H7 (cell line): ENCODE results near the gene MAP1S. TPM values are rescaled to one million over a fixed set of nuclear protein-coding genes. Genes with fewer than 3 reads are reported as not detected.
A peak's percentile ranks its signal among the peaks of the same experiment; 100 is the strongest.

Source experiments
- DNase-seq: peaks from one replicate; pipeline ENCODE4 v3.0.0; 2012
- H3K27me3 ChIP-seq: 2 replicates; pipeline ENCODE4 v1.6.0; 2011; ENCODE audit warnings: mild to moderate bottlenecking, low read length; ENCODE audit not compliant: control insufficient read depth, insufficient read depth
- H3K36me3 ChIP-seq: replicated peaks from 2 replicates; pipeline ENCODE4 v1.5.1; 2011; ENCODE audit warnings: low read length; ENCODE audit not compliant: control insufficient read depth, insufficient read depth
- H3K4me3 ChIP-seq: 2 replicates; pipeline ENCODE4 v1.5.1; 2011; ENCODE audit warnings: low read depth, mild to moderate bottlenecking, control low read depth, low read length, moderate library complexity; ENCODE audit not compliant: insufficient read depth
- total RNA-seq: library from RNA; depleted of rRNA; stranded (reverse); fragments of >200 nt; shearing (Covaris generic); gene quantifications from 2 replicates; pipeline ENCODE4 v1.2.3, GENCODE V29; 2014

MAP1S gene
- total RNA-seq, 1 experiment from 2014 or later = 28.0 TPM

DNA sequence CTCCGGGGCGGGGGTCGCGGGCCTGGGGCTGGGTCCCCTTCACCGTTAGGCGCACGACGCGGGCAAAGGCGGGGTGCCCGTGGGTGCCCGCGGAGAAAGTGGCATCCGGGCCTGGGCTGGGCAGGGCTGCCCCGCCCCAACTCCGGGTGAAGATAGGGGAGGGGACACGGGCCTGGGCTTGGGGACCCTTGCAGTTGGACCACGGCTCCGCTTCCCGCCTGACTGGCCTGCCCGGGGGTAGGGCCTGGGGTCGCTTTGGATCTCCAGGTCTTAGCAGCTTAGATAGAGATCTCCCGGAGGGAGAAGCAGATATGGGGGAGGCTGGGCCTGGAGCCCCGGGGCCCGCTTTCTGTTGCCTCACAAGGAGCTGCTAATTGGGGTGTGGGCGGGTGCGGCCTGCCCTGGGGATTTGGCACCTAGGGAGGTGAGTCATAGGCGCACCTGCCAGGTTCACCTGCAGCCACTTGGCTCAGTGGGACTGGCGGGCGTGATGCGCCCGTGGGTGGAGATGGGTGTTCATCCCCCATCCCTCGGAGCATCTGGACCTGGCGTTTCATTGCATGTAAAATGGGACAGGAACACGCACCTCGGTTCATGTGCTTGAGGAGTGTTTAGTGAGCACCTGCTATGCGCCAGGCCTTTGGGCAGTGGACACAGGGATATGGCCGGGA, 585 bp downstream of the MAP1S start:
- Histone ChIP-seq H3K27me3 (no peaks in the 10 kb centered on the region), H3K36me3 (peaks cover 13% of the 10 kb centered on the region), H3K4me3 (peak overlapping the region; percentile 77)
- peak; percentile 80 for DNase-seq

DNA sequence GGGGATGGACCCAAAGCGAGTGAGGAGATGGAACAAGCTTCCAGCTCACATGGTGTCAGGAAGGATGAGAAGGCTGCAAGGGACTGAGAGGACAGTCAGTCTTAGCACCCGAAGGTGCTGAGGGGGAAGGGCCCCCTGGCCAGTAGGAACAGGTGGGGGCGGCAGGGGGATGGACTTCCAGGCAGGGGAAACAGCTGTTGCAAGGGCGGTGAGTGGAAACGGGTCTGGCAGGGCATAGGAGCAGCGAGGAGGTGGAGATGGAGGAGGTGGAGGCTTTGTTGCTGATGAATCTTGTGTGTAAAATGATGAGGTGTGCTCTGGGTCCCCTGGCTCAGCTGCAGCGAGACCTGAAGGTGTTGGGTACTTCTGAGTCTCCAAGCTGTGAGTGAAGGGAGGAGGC, 1.2 kb downstream of the MAP1S start:
- peak overlapping the region; percentile 77 for H3K4me3 ChIP-seq
- no peak for DNase-seq
- peaks cover 17% of the 10 kb centered on the region for H3K36me3 ChIP-seq
- H3K27me3 ChIP-seq = no peaks in the 10 kb centered on the region

DNA sequence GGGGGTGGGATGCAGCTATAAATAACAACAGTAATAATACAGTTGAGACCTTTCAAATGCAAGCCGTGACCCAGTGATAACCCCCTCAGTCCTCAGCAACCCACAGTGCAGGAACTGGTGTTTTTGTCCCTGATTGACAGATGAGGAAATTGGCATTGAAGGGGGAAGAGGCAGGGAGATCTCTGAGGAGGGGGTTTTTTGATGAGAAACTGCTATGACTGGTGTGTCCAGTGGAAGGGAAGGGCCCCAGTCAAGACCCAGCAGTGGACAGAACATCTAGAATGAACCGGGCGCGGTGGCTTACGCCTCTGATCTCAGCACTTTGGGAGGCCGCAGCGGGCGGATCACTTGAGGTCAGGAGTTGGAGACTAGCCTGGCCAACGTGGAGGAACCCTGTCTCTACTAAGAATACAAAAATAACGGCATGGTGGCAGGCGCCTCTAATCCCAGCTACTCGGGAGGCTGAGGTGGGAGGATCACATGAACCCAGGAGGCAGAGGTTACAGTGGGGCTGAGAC, 1.9 kb downstream of the MAP1S start:
- no peak overlapping the region for H3K4me3 ChIP-seq
- DNase-seq = no peak

DNA sequence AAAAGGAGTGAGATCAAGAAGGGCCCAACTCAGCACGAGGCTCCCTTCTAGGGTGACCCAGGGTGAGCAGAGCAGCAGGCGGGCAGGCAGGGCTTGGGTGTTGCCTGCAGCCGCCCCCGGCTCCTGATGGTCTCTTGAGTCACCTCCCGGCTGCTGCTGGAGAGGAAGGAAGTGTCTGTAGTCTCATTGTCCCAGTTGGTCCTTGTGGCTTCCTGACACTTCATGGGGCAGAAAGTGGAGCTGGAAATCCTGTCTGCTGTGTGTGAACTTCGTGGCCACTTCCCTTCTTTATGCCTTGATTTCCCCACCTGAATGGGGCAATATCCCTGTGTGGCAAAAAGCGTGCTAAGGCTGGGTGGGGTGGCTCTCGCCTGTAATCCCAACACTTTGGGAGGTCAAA, 2.5 kb downstream of the MAP1S start:
- no peak overlapping the region for H3K4me3 ChIP-seq
- no peaks in the 10 kb centered on the region for H3K27me3 ChIP-seq
- H3K36me3 ChIP-seq = peaks cover 19% of the 10 kb centered on the region
- no peak for DNase-seq

More for the DNA sequence above, 1.9 kb downstream of the MAP1S start:
- peaks cover 17% of the 10 kb centered on the region for H3K36me3 ChIP-seq
- H3K27me3 ChIP-seq = no peaks in the 10 kb centered on the region

DNA sequence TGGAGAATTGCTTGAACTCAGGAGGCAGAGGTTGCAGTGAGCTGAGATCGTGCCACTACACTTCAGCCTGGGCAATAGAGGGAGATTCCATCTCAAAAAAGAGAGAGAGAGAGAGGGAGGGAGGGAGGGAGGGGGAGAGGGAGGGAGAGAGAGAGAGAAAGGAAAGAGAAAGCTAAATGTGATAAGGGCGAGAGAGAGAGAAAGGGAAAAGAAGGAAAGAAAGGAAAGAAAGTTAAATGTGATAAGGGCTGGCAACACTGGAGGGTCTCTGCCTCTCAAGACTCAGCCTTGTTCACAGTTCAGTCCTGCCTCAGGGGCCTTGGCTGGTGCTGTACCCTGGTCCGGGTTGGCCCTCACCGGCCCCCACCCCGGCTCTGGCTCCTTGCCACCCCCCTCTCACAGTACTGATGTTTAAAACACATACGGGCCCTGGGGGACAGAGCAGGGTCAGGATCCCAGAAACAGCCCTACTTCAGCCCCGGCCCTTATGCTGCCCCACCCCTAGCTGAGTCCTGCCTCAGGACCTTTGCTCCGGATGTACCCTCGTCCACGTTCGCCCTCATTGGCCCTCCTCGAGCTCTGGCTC, 3.5 kb downstream of the MAP1S start:
- Histone ChIP-seq H3K4me3 (no peak overlapping the region), H3K36me3 (peaks cover 20% of the 10 kb centered on the region), H3K27me3 (no peaks in the 10 kb centered on the region)
- DNase-seq = no peak

DNA sequence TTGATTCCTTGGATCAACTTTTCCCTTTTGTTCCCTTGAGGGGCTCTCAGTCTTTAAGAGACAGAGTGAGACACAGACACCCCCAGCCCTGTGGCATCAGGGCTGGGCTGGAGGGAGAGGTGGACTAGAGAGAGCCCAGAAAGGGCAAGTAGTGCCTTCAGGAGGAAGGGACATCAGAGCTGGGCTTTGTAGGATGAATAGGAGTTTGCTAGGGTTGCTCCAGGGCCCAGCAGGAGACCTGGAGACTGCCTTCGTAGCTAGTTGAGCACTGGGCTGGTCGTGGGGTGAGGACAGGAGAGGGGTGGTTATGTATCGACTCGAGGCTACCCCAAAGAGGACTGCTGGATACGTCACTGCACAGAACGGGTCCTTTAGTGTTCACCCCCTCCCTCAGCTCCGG, 5.4 kb downstream of the MAP1S start:
- peaks cover 30% of the 10 kb centered on the region for H3K36me3 ChIP-seq
- H3K27me3 ChIP-seq = no peaks in the 10 kb centered on the region
- H3K4me3 ChIP-seq = no peak overlapping the region
- DNase-seq = no peak

DNA sequence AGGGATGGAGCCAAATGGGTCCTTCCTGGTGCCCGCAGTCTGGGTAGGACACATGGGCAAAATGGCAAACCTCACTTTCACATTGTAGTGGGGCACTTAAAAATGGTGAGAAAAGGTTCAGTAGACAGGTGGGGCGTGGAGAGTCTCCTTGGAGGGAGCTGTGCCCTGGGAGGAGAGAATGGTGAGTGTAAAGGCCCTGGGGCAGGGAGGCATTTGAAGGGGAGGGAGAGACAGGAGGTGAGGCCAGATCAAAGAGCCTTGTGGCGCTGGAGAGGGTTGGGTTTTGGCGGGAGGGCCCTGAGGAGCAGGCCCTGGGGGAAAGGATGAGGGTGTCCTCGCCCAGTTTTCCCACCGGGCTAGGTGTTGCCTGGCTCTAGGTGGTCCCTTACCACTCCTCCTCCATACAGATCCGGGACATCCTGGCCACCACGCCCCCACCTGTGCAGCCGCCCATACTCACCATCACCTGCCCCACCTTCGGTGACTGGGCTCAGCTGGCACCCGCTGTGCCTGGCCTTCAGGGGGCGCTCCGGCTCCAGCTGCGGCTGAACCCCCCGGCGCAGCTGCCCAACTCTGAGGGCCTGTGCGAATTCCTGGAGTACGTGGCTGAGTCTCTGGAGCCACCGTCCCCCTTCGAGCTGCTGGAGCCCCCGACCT, 6.3 kb downstream of the MAP1S start:
- Histone ChIP-seq H3K4me3 (no peak overlapping the region), H3K36me3 (peaks cover 33% of the 10 kb centered on the region), H3K27me3 (no peaks in the 10 kb centered on the region)
- peak; percentile 92 for DNase-seq

DNA sequence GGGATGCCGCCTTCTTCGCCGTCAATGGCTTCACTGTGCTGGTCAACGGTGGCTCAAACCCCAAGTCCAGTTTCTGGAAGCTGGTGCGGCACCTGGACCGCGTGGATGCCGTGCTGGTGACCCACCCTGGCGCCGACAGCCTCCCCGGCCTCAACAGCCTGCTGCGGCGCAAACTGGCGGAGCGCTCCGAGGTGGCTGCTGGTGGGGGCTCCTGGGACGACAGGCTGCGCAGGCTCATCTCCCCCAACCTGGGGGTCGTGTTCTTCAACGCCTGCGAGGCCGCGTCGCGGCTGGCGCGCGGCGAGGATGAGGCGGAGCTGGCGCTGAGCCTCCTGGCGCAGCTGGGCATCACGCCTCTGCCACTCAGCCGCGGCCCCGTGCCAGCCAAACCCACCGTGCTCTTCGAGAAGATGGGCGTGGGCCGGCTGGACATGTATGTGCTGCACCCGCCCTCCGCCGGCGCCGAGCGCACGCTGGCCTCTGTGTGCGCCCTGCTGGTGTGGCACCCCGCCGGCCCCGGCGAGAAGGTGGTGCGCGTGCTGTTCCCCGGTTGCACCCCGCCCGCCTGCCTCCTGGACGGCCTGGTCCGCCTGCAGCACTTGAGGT, 7.0 kb downstream of the MAP1S start:
- Histone ChIP-seq H3K36me3 (peaks cover 36% of the 10 kb centered on the region), H3K4me3 (no peak overlapping the region), H3K27me3 (no peaks in the 10 kb centered on the region)
- DNase-seq = peak; percentile 47

DNA sequence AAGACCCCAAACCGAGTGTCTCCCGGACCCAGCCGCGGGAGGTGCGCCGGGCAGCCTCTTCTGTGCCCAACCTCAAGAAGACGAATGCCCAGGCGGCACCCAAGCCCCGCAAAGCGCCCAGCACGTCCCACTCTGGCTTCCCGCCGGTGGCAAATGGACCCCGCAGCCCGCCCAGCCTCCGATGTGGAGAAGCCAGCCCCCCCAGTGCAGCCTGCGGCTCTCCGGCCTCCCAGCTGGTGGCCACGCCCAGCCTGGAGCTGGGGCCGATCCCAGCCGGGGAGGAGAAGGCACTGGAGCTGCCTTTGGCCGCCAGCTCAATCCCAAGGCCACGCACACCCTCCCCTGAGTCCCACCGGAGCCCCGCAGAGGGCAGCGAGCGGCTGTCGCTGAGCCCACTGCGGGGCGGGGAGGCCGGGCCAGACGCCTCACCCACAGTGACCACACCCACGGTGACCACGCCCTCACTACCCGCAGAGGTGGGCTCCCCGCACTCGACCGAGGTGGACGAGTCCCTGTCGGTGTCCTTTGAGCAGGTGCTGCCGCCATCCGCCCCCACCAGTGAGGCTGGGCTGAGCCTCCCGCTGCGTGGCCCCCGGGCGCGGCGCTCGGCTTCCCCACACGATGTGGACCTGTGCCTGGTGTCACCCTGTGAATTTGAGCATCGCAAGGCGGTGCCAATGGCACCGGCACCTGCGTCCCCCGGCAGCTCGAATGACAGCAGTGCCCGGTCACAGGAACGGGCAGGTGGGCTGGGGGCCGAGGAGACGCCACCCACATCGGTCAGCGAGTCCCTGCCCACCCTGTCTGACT, 7.9 kb downstream of the MAP1S start:
- Histone ChIP-seq H3K36me3 (peaks cover 30% of the 10 kb centered on the region), H3K4me3 (no peak overlapping the region), H3K27me3 (no peaks in the 10 kb centered on the region)
- DNase-seq = peak; percentile 51

DNA sequence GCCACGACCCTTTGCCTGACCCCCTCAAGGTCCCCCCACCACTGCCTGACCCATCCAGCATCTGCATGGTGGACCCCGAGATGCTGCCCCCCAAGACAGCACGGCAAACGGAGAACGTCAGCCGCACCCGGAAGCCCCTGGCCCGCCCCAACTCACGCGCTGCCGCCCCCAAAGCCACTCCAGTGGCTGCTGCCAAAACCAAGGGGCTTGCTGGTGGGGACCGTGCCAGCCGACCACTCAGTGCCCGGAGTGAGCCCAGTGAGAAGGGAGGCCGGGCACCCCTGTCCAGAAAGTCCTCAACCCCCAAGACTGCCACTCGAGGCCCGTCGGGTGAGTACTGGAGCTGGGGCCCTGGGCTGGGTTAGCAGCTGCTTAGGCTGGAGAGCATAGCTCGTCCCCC, 8.6 kb downstream of the MAP1S start:
- Histone ChIP-seq H3K36me3 (peaks cover 28% of the 10 kb centered on the region), H3K4me3 (no peak overlapping the region), H3K27me3 (no peaks in the 10 kb centered on the region)
- DNase-seq = no peak

DNA sequence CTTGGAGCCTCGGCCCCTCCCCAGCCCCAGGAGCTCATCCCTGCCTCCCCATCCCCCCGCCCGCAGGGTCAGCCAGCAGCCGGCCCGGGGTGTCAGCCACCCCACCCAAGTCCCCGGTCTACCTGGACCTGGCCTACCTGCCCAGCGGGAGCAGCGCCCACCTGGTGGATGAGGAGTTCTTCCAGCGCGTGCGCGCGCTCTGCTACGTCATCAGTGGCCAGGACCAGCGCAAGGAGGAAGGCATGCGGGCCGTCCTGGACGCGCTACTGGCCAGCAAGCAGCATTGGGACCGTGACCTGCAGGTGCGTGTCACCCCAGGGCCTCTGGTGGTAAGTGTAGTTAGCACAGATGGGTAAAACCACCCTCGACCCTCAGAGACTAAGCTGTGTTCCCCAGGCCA, 13.8 kb downstream of the MAP1S start:
- DNase-seq = peak; percentile 29
- no peaks in the 10 kb centered on the region for H3K27me3 ChIP-seq
- peaks cover 26% of the 10 kb centered on the region for H3K36me3 ChIP-seq
- no peak overlapping the region for H3K4me3 ChIP-seq

DNA sequence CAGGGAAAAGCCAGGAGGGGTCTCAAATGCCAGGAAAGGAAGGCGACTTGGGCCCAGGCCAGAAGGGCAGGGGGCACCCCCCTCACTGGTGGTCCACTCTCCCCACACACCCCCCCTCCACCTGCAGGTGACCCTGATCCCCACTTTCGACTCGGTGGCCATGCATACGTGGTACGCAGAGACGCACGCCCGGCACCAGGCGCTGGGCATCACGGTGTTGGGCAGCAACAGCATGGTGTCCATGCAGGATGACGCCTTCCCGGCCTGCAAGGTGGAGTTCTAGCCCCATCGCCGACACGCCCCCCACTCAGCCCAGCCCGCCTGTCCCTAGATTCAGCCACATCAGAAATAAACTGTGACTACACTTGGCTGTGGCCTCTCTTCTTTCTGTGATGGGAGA, 14.9 kb downstream of the MAP1S start:
- DNase-seq = peak; percentile 30
- Histone ChIP-seq H3K36me3 (peaks cover 19% of the 10 kb centered on the region), H3K27me3 (no peaks in the 10 kb centered on the region), H3K4me3 (no peak overlapping the region)

DNA sequence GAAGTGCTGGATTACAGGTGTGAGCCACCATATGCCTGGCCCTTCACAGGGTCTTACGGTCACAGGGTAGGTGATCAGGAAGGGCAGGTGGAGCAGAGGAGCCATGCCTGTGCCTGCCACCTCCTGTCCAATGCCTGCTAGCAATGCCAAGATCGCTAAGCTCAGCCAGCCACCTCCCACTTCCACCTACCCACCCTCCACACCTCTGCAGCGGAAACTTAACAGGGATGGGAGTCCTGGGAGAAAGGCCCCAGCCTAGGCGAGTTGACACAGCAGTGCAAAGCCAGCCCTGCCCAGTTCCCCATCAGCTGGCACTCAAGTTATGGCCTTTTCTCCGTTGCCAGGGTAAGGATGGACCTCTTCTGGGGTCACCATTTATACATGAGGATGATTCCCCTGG, 16.1 kb downstream of the MAP1S start:
- peaks cover 14% of the 10 kb centered on the region for H3K36me3 ChIP-seq
- no peaks in the 10 kb centered on the region for H3K27me3 ChIP-seq
- H3K4me3 ChIP-seq = no peak overlapping the region
- peak; percentile 31 for DNase-seq

DNA sequence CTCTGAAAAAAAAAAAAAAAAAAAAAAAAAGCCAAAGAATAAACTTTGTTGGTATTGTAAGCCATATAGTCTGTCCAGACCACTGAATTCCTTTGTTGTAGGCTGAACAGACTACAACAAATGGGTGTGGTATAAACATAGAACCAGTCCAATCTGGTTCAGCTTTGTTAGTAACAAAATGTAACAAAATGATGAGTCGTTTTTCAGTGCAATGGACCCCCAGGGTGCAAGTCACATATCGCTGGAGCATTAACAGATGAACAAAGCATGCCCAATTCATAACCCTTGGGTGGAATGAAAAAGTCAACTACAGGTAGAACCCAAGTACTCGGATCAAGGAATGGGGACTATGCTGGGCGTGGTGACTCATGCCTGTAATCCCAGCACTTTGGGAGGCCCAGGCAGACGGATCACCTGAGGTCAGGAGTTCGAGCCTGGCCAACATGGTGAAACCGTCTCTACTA, 18.4 kb downstream of the MAP1S start:
- no peak overlapping the region for H3K4me3 ChIP-seq
- DNase-seq = no peak
- H3K36me3 ChIP-seq = peaks cover 10% of the 10 kb centered on the region
- no peaks in the 10 kb centered on the region for H3K27me3 ChIP-seq
